ENCODE results near the gene DDX39A. TPM values are rescaled to one million over a fixed set of nuclear protein-coding genes. Genes with fewer than 3 reads are reported as not detected.

Gene DDX39A
- total and polyA plus RNA-seq, 2 of the 13 experiments (the other 11 are each of a cell fraction or from before 2014, with no cell fraction given) = 34.6 to 90.4 TPM

- TF ChIP-seq ZNF556 (CRISPR knock-in tag; IDR thresholded peaks at IDR 0.05; ENCODE audit: borderline replicate concordance) (0 out of 2 replicates have a peak, but pooled peaks have one; percentile 24), RARA (CRISPR knock-in tag; IDR thresholded peaks at IDR 0.05) (peak; percentile 90), ZNF740 (CRISPR knock-in tag; IDR thresholded peaks at IDR 0.05) (no peak), ZNF225 (CRISPR knock-in tag; IDR thresholded peaks at IDR 0.05) (peak; percentile 36; the same call in 1 of the 2 replicates), MXD1 (CRISPR knock-in tag; IDR thresholded peaks at IDR 0.05) (0 out of 2 replicates have a peak, but pooled peaks have one; percentile 56), ZNF230 (CRISPR knock-in tag; IDR thresholded peaks at IDR 0.05) (0 out of 2 replicates have a peak, but pooled peaks have one; percentile 64), NR2C2 (CRISPR knock-in tag; IDR thresholded peaks at IDR 0.05; ENCODE audit: borderline replicate concordance) (peak; percentile 16; the same call in 1 of the 2 replicates), ZNF883 (CRISPR knock-in tag; IDR thresholded peaks at IDR 0.05; ENCODE audit: not compliant biosample characterization) (peak; percentile 78), TFAP4 (IDR thresholded peaks at IDR 0.05; ENCODE audit: borderline replicate concordance, low read depth) (peak; percentile 76; the same call in 1 of the 2 replicates), SSRP1 (CRISPR knock-in tag; IDR thresholded peaks at IDR 0.05) (no peak), ZBTB46 (CRISPR knock-in tag; IDR thresholded peaks at IDR 0.05; ENCODE audit: borderline replicate concordance) (0 out of 2 replicates have a peak, but pooled peaks have one; percentile 68), ZNF543 (CRISPR knock-in tag; IDR thresholded peaks at IDR 0.05) (0 out of 2 replicates have a peak, but pooled peaks have one; percentile 29), NRL (CRISPR knock-in tag; IDR thresholded peaks at IDR 0.05; ENCODE audit: borderline replicate concordance) (no peak), ZBTB8A (CRISPR knock-in tag; IDR thresholded peaks at IDR 0.05; ENCODE audit: borderline replicate concordance, low read depth) (no peak), ZNF605 (CRISPR knock-in tag; IDR thresholded peaks at IDR 0.05) (peak; percentile 48), TAF1 (CRISPR knock-in tag; IDR thresholded peaks at IDR 0.05) (0 out of 2 replicates have a peak, but pooled peaks have one; percentile 2), BCL3 (CRISPR knock-in tag; IDR thresholded peaks at IDR 0.05) (0 out of 2 replicates have a peak, but pooled peaks have one; percentile 46), ARNTL (CRISPR knock-in tag; IDR thresholded peaks at IDR 0.05) (no peak), USF2 (IDR thresholded peaks at IDR 0.05; ENCODE audit: low read depth, low read length) (no peak), USF2 (CRISPR knock-in tag; IDR thresholded peaks at IDR 0.05; ENCODE audit: borderline replicate concordance) (0 out of 2 replicates have a peak, but pooled peaks have one; percentile 1), ARNT2 (CRISPR knock-in tag; IDR thresholded peaks at IDR 0.05; ENCODE audit: low read depth) (0 out of 2 replicates have a peak, but pooled peaks have one; percentile 29)
These were observed 15.6 kb upstream of the DDX39A start (continued) for GRCh38 chr19:14434543-14435319.
